ENCODE data around the gene ARMCX1. TPM values are rescaled to one million over a fixed set of nuclear protein-coding genes. Genes with fewer than 3 reads are reported as not detected.
"Not testable (repeated sequence)": the region's sequence is repeated elsewhere in the genome, so short reads cannot be mapped to it uniquely, and the experiment has no call there.

Gene ARMCX1
- total RNA-seq, 4 donors from 2014 or later, result 28.2 to 34.3 (median 30.6) TPM

DNA sequence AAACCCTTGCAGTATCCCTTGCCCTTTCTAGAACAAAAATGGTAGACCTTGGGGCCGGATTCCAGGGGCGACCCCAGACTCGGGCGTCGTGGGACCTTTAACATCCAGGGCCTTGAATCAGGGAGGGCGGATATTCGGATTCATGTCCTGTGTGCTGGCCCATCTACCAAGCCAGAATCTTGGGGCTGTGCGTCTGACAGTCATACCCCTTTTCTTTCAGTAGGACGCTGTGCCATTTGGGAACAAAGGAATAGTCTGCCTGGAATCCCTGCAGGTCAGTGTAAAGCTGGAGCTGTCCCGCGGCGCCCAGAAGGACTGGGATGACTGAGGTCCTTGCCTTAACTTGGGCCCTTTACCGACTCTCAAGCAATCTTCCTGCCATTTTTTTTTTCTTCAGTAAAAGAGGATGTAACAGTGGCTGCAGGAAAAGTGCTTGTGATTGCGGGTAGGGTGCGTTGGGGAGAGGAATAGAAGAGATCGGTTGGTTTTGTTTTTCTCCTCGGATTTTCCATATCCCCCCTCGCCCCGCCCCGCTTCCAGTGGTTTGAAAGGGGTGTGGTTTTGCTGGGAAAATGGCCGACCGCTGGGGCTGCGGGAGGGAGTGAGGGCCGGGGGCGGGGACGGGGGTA lies 518 bp downstream of the ARMCX1 start:
- DNase-seq (ENCODE audit: low spot score in 2 of 2), result peak; percentile 30 to 48
- Histone ChIP-seq H3K4me3 (peak overlapping the region; percentile 37 to 68 (median 52)), H3K9me3 (no peaks in the 10 kb centered on the region), H3K27ac (peak overlapping the region; percentile 76 to 98 (median 84)), H3K27me3 (no peaks in the 10 kb centered on the region), H3K4me1 (peaks cover 0 to 3% (median 0%) of the 10 kb centered on the region in 4 donors), H3K36me3 (peaks cover 0 to 9% (median 0%) of the 10 kb centered on the region in 3 donors)
- TF ChIP-seq POLR2A (IDR thresholded peaks at IDR 0.05) (no peak), EP300 (IDR thresholded peaks at IDR 0.05) (no peak)
- TF ChIP-seq, protein P1, sequence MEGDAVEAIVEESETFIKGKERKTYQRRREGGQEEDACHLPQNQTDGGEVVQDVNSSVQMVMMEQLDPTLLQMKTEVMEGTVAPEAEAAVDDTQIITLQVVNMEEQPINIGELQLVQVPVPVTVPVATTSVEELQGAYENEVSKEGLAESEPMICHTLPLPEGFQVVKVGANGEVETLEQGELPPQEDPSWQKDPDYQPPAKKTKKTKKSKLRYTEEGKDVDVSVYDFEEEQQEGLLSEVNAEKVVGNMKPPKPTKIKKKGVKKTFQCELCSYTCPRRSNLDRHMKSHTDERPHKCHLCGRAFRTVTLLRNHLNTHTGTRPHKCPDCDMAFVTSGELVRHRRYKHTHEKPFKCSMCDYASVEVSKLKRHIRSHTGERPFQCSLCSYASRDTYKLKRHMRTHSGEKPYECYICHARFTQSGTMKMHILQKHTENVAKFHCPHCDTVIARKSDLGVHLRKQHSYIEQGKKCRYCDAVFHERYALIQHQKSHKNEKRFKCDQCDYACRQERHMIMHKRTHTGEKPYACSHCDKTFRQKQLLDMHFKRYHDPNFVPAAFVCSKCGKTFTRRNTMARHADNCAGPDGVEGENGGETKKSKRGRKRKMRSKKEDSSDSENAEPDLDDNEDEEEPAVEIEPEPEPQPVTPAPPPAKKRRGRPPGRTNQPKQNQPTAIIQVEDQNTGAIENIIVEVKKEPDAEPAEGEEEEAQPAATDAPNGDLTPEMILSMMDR (IDR thresholded peaks at IDR 0.05), result no peak
- WGBS, 2 donors, result 1 to 33% methylated on average over 15 to 26 of the region's 26 CpGs

DNA sequence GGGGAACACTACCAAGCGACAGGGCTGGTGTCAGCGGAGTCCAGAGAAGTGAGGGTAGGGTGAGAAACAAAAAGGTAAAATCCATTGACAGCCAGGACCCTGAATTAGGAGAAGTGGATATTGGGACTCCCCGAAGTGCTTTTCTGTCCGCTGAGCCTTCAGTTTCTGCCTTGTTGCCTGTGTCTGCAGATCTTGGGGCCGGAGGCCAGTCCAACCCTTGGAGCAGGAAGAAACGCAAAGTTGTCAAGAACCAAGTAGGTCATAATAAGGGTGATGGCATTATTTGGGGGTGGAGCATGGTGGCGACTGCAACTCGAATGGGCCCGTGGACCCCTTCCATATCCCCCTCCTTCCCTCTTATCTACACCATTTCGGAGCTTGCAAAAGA lies 1.0 kb downstream of the ARMCX1 start:
- Histone ChIP-seq H3K27ac (peak overlapping the region; percentile 76 to 98 (median 84)), H3K9me3 (no peaks in the 10 kb centered on the region), H3K4me3 (peak overlapping the region; percentile 37 to 68 (median 52)), H3K27me3 (no peaks in the 10 kb centered on the region), H3K4me1 (peaks cover 0 to 3% (median 0%) of the 10 kb centered on the region in 4 donors), H3K36me3 (peaks cover 0 to 9% (median 0%) of the 10 kb centered on the region in 3 donors)
- no peak for TF ChIP-seq POLR2A (IDR thresholded peaks at IDR 0.05)
- TF ChIP-seq, protein P1 (IDR thresholded peaks at IDR 0.05), result no peak
- TF ChIP-seq EP300 (IDR thresholded peaks at IDR 0.05), result no peak
- 14 to 56% methylated on average over 10 of the region's 10 CpGs for WGBS, 2 donors
- peak in 1 of 2 donors; percentile 3 for DNase-seq (ENCODE audit: low spot score in 2 of 2)

DNA sequence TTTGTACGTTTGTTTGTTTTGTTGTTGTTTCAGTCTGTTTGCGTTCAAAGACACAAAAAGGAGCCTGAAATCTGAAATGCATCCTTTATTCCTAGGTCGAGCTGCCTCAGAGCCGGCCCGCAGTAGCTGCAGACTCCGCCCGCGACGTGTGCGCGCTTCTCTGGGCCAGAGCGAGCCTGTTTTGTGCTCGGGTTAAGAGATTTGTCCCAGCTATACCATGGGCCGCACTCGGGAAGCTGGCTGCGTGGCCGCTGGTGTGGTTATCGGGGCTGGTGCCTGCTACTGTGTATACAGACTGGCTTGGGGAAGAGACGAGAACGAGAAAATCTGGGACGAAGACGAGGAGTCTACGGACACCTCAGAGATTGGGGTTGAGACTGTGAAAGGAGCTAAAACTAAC lies 2.4 kb downstream of the ARMCX1 start:
- DNase-seq (ENCODE audit: low spot score in 2 of 2), result no peak
- H3K36me3 ChIP-seq, result peaks cover 0 to 9% (median 0%) of the 10 kb centered on the region in 3 donors
- H3K4me1 ChIP-seq, result peaks cover 0 to 3% (median 0%) of the 10 kb centered on the region in 4 donors
- 77 to 89% methylated on average over 23 of the region's 23 CpGs for whole genome bisulfite sequencing, 2 donors
- H3K27me3 ChIP-seq, result no peaks in the 10 kb centered on the region
- peak overlapping the region in 1 of 4 donors; percentile 68 for H3K4me3 ChIP-seq
- no peaks in the 10 kb centered on the region for H3K9me3 ChIP-seq
- TF ChIP-seq EP300 (IDR thresholded peaks at IDR 0.05) (no peak), POLR2A (IDR thresholded peaks at IDR 0.05) (no peak)
- TF ChIP-seq, protein P1 (IDR thresholded peaks at IDR 0.05), result no peak
- H3K27ac ChIP-seq, result peak overlapping the region in 3 of 4 donors; percentile 3 to 98 (median 19)

DNA sequence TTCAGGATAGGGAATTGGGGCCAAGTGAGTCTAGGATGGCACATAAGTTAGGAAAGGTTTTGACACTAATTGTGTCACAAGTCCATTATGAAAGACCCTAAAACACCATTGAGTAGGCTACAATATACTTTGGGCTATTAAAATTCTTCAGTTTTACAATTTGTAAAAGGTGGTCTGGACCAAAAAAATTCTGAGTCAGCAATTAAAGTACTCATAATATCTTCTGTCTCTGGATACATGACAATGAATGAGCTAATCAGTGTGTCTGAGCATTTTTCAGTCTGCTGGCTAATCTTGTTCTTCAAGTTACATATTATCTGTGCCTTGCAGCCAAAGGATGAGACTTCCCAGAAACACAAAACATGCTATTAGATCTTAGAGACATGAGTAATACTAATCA lies 14.3 kb downstream of the ARMCX1 start:
- TF ChIP-seq, protein P1 (IDR thresholded peaks at IDR 0.05), result no peak
- TF ChIP-seq POLR2A (IDR thresholded peaks at IDR 0.05) (no peak), EP300 (IDR thresholded peaks at IDR 0.05) (no peak)
- Histone ChIP-seq H3K4me3 (no peak overlapping the region), H3K4me1 (no peaks in the 10 kb centered on the region), H3K36me3 (no peaks in the 10 kb centered on the region), H3K9me3 (no peaks in the 10 kb centered on the region), H3K27ac (no peak overlapping the region), H3K27me3 (no peaks in the 10 kb centered on the region)
- DNase-seq (ENCODE audit: low spot score in 2 of 2), result no peak

DNA sequence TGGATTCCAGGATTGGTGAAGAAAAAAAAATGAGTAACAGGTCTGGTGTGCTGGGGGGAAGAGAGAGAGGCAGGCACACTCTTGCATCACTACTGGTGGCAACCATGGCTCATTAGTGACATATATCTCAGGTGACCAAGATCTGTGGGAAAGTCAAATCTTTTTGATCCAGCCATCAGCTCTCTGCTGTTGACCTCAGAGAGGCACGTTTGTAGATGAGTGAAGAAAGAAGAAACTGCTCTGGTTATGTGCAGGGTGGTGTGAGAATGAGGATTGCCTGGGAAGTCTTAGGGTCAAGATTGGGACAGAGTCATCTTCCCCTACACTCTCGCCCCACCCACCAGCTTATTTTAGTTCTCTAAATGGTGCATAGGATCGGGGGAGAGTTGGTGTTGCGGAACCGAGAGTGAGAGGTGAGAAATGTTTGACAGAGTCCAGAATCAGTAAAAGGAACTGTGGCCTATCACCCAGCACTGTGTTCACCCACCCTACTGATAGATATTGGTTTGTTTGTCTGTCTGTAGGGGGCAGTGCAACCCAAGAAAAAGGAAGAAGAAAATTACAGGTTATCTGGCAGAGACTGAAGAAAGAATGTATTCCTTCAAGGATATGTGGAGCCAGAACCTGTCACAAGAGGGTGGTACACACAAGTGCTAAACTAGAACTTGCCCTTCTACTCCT lies 45.5 kb downstream of the ARMCX1 start:
- H3K4me3 ChIP-seq, result no peak overlapping the region
- 9 to 16% methylated on average over 5 of the region's 5 CpGs for WGBS, 2 donors

DNA sequence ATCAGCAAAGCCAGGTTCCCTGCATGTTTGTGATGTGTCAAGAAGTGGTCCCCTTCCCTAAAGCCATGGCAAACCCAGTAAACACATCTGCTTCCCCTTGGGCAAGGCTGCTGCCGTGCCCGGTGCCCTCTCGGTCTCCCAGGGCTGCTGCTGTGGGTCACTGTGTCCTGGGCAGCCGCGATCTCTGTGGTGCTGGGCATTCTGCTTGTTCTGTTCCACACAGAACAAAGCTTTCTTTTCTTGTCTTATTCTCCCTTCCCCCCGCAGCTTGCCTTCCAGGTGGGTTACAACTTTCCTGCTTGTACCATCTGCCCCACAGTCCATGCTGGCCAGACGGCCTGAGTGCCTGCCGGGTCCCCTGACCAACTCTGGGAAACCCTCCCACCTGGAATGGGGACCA lies 49.2 kb downstream of the ARMCX1 start:
- 81% methylated on average over 6 of the region's 8 CpGs; no CpG with 5 or more reads in 1 of the 2 donors for WGBS, 2 donors
- H3K27me3 ChIP-seq; H3K4me3 ChIP-seq; DNase-seq (ENCODE audit: low spot score in 2 of 2); H3K9me3 ChIP-seq; H3K36me3 ChIP-seq; H3K27ac ChIP-seq; H3K4me1 ChIP-seq: not testable (repeated sequence)

More for the DNA sequence above, 45.5 kb downstream of the ARMCX1 start:
- Histone ChIP-seq H3K27ac (no peak overlapping the region), H3K36me3 (no peaks in the 10 kb centered on the region), H3K4me1 (no peaks in the 10 kb centered on the region), H3K27me3 (peaks cover 0 to 13% of the 10 kb centered on the region in 2 donors), H3K9me3 (no peaks in the 10 kb centered on the region)
- TF ChIP-seq, protein P1 (IDR thresholded peaks at IDR 0.05), result peak; percentile 41 to 76 (median 44)
- no peak for TF ChIP-seq EP300 (IDR thresholded peaks at IDR 0.05)
- DNase-seq (ENCODE audit: low spot score in 2 of 2), result peak in 1 of 2 donors; percentile 51

Data from tibial nerve (tissue), 4 donors.